Neural crest cell (in vitro differentiated cells): ENCODE data around the gene PACSIN2. TPM values are rescaled to one million over a fixed set of nuclear protein-coding genes. Genes with fewer than 3 reads are reported as not detected.
A peak's percentile ranks its signal among the peaks of the same experiment; 100 is the strongest.

Experiments used
- DNase-seq: peaks from one replicate; pipeline ENCODE4 v3.0.0; 2021; ENCODE audit warnings: low read depth, mixed read lengths, low spot score
- H3K27ac Mint-ChIP-seq: one replicate; pipeline ENCODE4 v1.8.0; 2021; ENCODE audit warnings: mild to moderate bottlenecking, mixed read lengths; ENCODE audit not compliant: unreplicated experiment
- H3K27me3 Mint-ChIP-seq: 2 replicates; pipeline ENCODE4 v1.8.0; 2021; ENCODE audit warnings: low read depth, mild to moderate bottlenecking, mixed read lengths
- H3K36me3 Mint-ChIP-seq: 2 replicates; pipeline ENCODE4 v1.8.0; 2021; ENCODE audit warnings: low read depth, mild to moderate bottlenecking, mixed read lengths
- H3K4me1 Mint-ChIP-seq: 2 replicates; pipeline ENCODE4 v1.8.0; 2021; ENCODE audit warnings: mixed read lengths
- H3K4me3 Mint-ChIP-seq: one replicate; pipeline ENCODE4 v1.8.0; 2021; ENCODE audit warnings: mild to moderate bottlenecking, mixed read lengths
- H3K9me3 Mint-ChIP-seq: 2 replicates; pipeline ENCODE4 v1.8.0; 2021; ENCODE audit warnings: mixed read lengths
- total RNA-seq: library from RNA; stranded (reverse); gene quantifications from 2 replicates; pipeline ENCODE4 v1.2.1, GENCODE V29; 2021
- TF ChIP-seq, protein P1 (sequence below): fragments of 200-600 bp; sonication (generic); conservative IDR thresholded peaks from 2 replicates; pipeline ENCODE4 v1.5.0; 2021; ENCODE audit warnings: antibody characterized with exemption, mild to moderate bottlenecking

The PACSIN2 gene
- total RNA-seq, 1 donor from 2014 or later = 79.4 TPM

DNA sequence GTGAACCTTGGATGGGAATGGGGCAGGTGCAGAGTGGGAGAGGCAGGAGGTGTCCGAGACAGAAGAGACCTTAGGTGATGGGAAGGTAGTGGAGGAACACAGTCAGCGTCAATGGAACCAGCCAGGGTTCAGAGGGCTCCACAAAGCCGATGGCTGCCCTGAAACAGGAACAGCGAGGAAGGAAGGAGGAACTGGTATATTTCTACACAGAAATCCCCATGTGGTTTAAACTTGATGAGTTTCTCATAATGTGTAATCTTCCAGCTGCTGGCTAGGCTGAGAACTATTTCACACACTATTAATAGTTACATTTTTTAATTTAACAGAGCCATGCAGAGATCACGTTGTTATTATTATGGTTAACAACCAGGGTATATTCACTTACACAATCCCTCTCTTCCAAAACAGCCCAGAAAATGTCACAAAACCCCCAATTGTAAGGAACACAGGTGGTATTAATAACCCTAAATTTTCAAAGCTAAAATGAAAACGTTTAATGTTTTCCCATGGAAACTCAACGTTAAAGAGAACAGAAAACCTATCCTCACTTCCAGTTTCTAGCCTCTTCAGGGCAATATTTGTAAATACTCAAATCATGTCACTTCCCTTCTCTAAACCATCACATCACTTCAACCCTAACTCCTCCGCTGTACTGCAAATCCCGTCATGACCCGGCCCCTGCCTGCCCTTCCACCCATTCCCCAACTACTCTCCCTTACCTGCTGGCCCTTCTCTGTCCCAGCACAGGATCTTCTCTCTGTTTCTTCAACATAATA, 83.3 kb downstream of the PACSIN2 start:
- peaks cover 77% of the 10 kb centered on the region for H3K4me1 Mint-ChIP-seq
- peak overlapping the region; percentile 23 for H3K4me3 Mint-ChIP-seq
- no peaks in the 10 kb centered on the region for H3K9me3 Mint-ChIP-seq
- peaks cover 3% of the 10 kb centered on the region for H3K36me3 Mint-ChIP-seq
- no peaks in the 10 kb centered on the region for H3K27me3 Mint-ChIP-seq
- DNase-seq = no peak
- TF ChIP-seq, protein P1, sequence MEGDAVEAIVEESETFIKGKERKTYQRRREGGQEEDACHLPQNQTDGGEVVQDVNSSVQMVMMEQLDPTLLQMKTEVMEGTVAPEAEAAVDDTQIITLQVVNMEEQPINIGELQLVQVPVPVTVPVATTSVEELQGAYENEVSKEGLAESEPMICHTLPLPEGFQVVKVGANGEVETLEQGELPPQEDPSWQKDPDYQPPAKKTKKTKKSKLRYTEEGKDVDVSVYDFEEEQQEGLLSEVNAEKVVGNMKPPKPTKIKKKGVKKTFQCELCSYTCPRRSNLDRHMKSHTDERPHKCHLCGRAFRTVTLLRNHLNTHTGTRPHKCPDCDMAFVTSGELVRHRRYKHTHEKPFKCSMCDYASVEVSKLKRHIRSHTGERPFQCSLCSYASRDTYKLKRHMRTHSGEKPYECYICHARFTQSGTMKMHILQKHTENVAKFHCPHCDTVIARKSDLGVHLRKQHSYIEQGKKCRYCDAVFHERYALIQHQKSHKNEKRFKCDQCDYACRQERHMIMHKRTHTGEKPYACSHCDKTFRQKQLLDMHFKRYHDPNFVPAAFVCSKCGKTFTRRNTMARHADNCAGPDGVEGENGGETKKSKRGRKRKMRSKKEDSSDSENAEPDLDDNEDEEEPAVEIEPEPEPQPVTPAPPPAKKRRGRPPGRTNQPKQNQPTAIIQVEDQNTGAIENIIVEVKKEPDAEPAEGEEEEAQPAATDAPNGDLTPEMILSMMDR = no peak
- H3K27ac Mint-ChIP-seq = peak overlapping the region; percentile 89

DNA sequence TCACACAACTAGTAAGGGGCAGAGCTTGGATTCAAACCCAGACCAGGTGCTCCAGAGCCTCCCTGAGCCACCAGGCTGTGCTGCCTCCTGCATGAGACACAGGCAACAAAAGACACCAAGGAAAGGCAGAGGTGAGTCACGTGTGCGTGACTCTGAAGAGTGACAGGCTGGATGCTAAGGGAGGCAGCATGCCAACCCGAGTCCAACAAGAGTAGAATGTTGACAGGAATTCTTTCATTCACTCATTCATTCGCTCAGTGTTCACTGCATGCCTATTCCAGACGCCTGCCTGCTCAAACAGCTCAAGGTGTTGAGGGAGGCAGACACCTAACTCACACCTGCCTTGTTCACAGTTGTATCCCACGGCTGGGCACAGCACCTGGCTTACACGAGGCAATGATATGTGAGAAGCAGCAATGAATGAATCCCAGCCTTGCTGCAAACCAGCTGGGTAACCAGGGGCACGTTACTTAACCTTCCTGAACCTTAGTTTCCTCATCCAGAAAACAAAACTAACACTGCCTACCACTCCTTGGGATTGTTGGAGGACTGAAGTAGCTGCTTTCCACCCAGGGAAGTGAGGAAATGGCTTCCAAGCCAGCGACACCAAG, 84.0 kb downstream of the PACSIN2 start:
- peaks cover 79% of the 10 kb centered on the region for H3K4me1 Mint-ChIP-seq
- no peak overlapping the region for H3K4me3 Mint-ChIP-seq
- no peak for DNase-seq
- H3K27me3 Mint-ChIP-seq = no peaks in the 10 kb centered on the region
- no peaks in the 10 kb centered on the region for H3K9me3 Mint-ChIP-seq
- TF ChIP-seq, protein P1 = no peak
- no peak overlapping the region for H3K27ac Mint-ChIP-seq
- peaks cover 3% of the 10 kb centered on the region for H3K36me3 Mint-ChIP-seq

DNA sequence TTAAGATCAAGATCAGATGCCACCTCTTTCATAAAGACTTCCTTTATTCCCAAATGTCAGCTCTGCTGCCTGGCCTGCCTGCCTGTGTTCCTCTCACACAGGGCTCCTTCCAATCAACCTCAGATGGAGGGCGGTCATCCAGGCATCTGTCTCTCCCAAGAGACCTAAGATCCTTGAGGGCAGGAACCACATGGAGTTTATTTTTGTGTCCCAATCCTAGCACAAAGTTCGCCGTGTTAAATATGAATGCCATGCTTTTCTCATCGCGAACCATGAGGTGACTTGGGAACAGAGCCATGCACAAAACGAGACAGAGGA, 85.2 kb downstream of the PACSIN2 start:
- Mint-ChIP-seq H3K4me3 (peak overlapping the region; percentile 61), H3K9me3 (no peaks in the 10 kb centered on the region), H3K36me3 (peaks cover 3% of the 10 kb centered on the region), H3K4me1 (peaks cover 82% of the 10 kb centered on the region), H3K27ac (peak overlapping the region; percentile 95), H3K27me3 (no peaks in the 10 kb centered on the region)
- DNase-seq = no peak
- TF ChIP-seq, protein P1 = no peak

DNA sequence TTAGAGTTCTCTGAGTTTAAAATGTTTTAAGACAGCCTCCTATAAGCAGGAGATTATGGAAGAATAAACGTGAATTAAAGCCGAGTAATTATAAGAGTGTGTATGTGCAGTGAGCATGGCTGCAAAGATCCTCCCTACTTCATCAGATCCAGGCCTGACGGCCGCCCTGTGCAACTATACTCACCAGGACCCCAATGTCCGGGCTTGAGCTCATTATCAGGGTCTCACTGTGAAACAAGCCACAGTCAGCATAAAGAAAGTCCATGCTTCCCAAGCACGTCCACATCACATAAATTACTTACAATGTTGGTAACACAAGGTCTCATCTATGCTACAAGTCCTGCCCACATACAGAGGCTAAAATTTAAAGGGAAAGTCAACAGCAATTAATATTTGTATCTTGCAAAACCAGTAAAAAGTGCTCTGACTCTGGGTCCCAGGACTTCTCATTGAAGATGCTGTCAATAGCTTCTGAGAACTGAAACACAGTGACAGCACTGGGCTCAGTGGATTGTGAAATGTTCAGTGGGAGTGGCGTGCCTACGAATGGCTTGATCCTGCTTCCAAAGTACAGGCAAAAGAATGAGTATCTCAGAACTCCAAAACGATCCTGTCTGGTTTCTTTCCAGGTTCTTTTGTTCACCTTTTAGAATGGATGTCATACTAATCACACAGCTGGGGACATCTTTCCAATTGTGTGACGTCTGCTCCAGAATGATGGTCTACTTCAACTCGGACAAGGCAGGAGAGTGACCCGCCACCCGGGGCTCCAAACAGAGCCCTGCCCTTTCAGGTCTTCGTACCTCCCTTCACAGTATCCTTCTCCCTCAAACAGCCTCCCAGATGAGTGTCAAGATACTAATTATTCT, 85.7 kb downstream of the PACSIN2 start:
- Mint-ChIP-seq H3K4me3 (peak overlapping the region; percentile 61), H3K27me3 (no peaks in the 10 kb centered on the region), H3K4me1 (peaks cover 82% of the 10 kb centered on the region), H3K9me3 (no peaks in the 10 kb centered on the region), H3K27ac (peak overlapping the region; percentile 95), H3K36me3 (peaks cover 3% of the 10 kb centered on the region)
- TF ChIP-seq, protein P1 = no peak
- DNase-seq = no peak

DNA sequence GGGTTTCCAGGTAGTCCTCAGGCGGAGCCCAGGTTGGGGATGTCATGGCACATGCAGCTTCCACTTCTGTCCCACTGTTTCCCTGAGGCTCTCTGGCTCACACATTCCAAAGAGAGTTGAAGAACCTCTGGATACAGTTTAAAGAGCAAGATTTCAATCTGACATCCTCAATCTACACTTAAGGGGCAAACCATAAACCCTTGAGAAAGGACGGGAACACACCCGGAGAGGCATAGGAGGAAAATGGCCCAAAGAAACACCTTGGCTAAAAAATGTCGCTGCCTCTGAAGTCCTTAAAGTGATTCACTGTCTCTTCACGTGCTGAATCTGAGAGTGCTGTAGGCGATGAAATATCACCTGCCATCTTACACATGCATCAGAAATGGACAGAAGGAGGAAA, 87.0 kb downstream of the PACSIN2 start:
- no peak for DNase-seq
- no peak overlapping the region for H3K4me3 Mint-ChIP-seq
- H3K27me3 Mint-ChIP-seq = no peaks in the 10 kb centered on the region
- H3K9me3 Mint-ChIP-seq = no peaks in the 10 kb centered on the region
- peaks cover 77% of the 10 kb centered on the region for H3K4me1 Mint-ChIP-seq
- peaks cover 3% of the 10 kb centered on the region for H3K36me3 Mint-ChIP-seq
- no peak overlapping the region for H3K27ac Mint-ChIP-seq
- TF ChIP-seq, protein P1 = no peak
